Effector memory CD4-positive, alpha-beta T cell (primary cell): ENCODE measurements around the gene MKRN2OS.
"Not testable (repeated sequence)": the region's sequence is repeated elsewhere in the genome, so short reads cannot be mapped to it uniquely, and the experiment has no call there.

Experiments
- DNase-seq, 3 donors: peaks; one replicate each; pipeline ENCODE4 v3.0.0-alpha.2; 2020
- H3K27ac ChIP-seq: 2 replicates; pipeline ENCODE4 v1.7.0; 2013; ENCODE audit warnings: mild to moderate bottlenecking, low read length, moderate library complexity; ENCODE audit not compliant: insufficient read depth, poor library complexity, severe bottlenecking
- H3K27me3 ChIP-seq: replicated peaks from 2 replicates; pipeline ENCODE4 v1.7.0; 2013; ENCODE audit warnings: mild to moderate bottlenecking, low read length; ENCODE audit not compliant: insufficient read depth, control insufficient read depth, poor library complexity, severe bottlenecking
- H3K36me3 ChIP-seq: 2 replicates; pipeline ENCODE4 v1.7.0; 2013; ENCODE audit warnings: mild to moderate bottlenecking, low read length, moderate library complexity; ENCODE audit not compliant: control insufficient read depth, insufficient read depth
- H3K4me1 ChIP-seq: 2 replicates; pipeline ENCODE4 v1.7.0; 2013; ENCODE audit warnings: low read length, mild to moderate bottlenecking; ENCODE audit not compliant: control insufficient read depth, insufficient read depth, poor library complexity, severe bottlenecking
- H3K4me3 ChIP-seq: 2 replicates; pipeline ENCODE4 v1.7.0; 2013; ENCODE audit warnings: low read length, low read depth, mild to moderate bottlenecking; ENCODE audit not compliant: insufficient read depth, poor library complexity, severe bottlenecking
- H3K9me3 ChIP-seq: 2 replicates; pipeline ENCODE4 v1.7.0; 2013; ENCODE audit warnings: mild to moderate bottlenecking, low read length, moderate library complexity; ENCODE audit not compliant: control insufficient read depth

Gene MKRN2OS

DNA sequence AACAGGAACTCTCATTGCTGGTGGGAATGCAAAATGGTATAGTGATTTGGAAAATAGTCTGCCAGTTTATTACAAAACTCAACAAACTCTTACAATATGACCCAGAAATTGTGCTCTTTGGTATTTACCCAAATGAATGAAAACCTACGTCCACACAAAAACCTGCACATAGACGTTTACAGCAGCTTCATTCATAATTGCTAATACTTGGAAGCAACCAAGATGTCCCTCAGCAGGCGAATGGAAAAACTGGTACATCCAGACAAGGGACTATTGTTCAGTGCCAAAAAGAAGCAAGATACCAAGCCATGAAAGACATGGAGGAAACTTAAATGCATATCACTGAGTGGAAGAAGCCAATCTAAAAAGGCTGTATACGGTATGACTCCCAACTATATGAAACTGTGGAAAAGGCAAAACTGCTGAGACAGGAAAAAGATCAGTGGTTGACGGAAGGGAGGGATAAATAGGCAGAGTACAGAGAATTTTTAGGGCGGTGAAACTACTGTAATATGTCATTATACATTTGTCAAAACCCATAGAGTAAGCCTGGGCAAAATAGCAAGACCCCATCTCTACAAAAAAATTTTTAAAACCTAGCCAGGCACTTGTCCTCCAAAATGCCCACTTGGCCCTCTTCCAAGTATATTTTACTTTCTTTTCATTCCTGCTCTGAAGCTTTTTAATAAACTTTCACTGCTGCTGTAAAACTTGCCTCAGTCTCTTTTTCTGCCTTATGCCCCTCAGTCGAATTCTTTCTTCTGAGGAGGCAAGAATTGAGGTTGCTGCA lies 4.9 kb upstream of the MKRN2OS start:
- Histone ChIP-seq H3K27me3 (peaks cover 8% of the 10 kb centered on the region), H3K27ac (no peak overlapping the region), H3K4me1 (peaks cover 5% of the 10 kb centered on the region), H3K36me3 (no peaks in the 10 kb centered on the region), H3K9me3 (no peaks in the 10 kb centered on the region), H3K4me3 (no peak overlapping the region)
- DNase-seq = no peak

DNA sequence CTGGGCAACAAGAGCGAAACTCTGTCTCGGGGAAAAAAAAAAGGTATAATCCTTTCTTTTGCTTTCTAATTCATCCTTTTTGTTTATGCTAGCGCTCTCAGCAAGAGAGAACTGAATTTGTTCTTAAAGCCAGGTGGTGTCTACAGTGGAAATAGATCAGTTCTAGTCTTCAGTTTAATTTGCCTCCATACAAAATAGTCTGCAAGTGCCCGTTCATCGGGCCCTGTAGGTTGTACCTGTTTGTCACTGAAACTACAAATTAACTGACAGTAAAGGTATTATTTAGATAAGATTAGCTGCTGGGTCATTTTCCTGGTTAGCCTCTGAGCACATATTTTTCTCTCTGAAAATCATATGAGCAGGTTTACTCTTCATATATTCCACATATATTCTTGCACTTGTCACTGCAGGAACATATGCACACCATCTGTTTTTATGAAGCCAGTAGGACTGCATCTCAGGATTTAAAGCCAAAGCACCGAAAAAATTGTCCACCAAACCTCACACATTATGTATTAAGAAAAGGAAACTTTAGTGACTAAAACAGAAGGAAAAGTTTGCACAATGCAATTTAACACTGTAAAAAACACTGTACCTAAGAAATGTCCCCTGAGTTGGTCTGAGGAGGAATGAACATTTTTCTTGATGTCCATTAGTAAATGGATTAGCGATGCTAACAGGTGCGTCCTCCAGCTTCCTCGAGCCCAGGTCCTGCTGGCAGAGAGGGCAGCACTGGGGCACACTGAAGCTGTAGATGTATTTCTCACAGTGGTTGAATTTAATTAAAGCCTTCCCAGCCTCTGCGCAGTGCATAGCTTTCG lies 437 bp downstream of the MKRN2OS start:
- Histone ChIP-seq H3K36me3 (no peaks in the 10 kb centered on the region), H3K27ac (no peak overlapping the region), H3K9me3 (no peaks in the 10 kb centered on the region), H3K4me3 (no peak overlapping the region), H3K4me1 (no peaks in the 10 kb centered on the region), H3K27me3 (no peaks in the 10 kb centered on the region)
- no peak for DNase-seq

DNA sequence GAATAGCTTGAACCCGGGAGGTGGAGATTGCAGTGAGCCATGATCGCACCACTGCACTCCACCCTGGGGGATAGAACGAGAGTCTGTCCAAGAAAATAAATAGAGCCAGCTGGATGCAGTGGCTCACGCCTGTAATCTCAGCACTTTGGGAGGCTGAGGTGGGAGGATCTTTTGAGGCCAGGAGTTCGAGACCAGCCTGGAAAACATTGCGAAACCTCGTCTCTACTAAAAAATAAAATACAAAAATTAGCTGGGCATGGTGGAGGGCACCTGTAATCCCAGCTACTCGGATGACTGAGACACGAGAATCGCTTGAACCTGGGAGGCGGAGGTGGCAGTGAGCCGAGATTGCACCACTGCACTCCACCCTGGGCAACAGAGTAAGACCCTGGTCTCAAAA lies 1.8 kb downstream of the MKRN2OS start:
- not testable (repeated sequence) for H3K27ac ChIP-seq, H3K36me3 ChIP-seq, H3K27me3 ChIP-seq, H3K9me3 ChIP-seq, H3K4me3 ChIP-seq, H3K4me1 ChIP-seq, DNase-seq

DNA sequence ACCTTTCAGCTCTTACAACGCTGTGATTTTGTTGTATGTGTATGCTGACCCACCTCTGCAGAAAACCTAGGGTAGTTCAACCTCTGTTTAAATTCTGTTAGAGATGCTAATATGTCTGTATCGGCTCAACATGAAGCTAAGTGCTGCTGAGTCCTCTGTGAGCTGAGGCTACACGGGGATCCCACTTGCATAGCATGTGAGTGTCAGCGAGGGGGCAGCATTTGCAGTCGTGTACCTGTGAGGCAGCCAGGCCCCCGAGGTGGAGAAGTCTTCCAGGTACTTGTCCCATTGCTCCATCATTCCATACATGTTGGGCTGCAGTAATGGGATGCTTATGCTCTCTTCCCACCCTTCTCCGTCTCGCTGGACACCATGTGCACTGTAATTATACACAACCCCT lies 3.7 kb downstream of the MKRN2OS start:
- Histone ChIP-seq H3K4me1 (no peaks in the 10 kb centered on the region), H3K27me3 (no peaks in the 10 kb centered on the region), H3K36me3 (no peaks in the 10 kb centered on the region), H3K9me3 (no peaks in the 10 kb centered on the region), H3K4me3 (no peak overlapping the region), H3K27ac (no peak overlapping the region)
- no peak for DNase-seq

DNA sequence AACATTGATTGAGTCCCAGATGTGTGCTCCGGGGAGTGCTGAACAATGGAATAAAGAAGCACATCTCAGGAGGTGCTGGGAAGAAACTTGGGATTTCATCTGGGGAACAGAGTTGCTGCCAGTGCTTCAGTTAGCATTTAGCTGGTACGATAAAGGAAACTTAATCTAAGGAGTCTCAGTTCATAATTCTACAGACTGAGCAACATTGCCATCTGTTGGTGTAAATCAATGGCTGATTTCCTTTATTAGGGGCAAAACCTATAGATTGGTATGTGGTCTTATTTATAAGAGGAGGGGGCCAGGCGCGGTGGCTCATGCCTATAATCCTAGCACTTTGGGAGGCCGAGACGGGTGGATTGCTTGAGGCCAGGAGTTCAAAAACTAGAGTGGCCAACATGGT lies 8.9 kb downstream of the MKRN2OS start:
- H3K4me1 ChIP-seq = no peaks in the 10 kb centered on the region
- DNase-seq = no peak
- H3K4me3 ChIP-seq = no peak overlapping the region
- H3K27me3 ChIP-seq = no peaks in the 10 kb centered on the region
- no peak overlapping the region for H3K27ac ChIP-seq
- H3K9me3 ChIP-seq = no peaks in the 10 kb centered on the region
- H3K36me3 ChIP-seq = peaks cover 9% of the 10 kb centered on the region

DNA sequence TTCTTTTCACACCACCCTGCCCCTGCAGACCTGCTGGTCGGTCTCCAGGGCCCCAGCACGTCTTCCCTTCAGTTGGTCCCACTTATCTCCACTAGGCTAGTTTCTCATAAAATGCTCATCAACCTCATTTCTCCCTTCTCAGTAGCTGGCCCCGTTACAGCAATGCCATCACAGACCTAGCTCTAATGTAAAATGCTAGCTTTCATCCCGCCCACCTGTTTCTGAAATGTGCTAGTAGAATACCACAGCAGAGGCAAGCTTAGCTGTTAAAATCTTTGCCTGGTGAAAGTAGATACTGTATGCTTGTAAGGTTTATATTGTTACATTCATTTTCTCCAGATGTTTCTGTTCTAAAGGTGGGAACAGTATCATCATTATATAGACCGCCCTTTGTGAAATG lies 13.1 kb downstream of the MKRN2OS start:
- no peak for DNase-seq
- Histone ChIP-seq H3K27me3 (no peaks in the 10 kb centered on the region), H3K36me3 (peaks cover 21% of the 10 kb centered on the region), H3K4me3 (no peak overlapping the region), H3K9me3 (no peaks in the 10 kb centered on the region), H3K4me1 (no peaks in the 10 kb centered on the region), H3K27ac (no peak overlapping the region)

DNA sequence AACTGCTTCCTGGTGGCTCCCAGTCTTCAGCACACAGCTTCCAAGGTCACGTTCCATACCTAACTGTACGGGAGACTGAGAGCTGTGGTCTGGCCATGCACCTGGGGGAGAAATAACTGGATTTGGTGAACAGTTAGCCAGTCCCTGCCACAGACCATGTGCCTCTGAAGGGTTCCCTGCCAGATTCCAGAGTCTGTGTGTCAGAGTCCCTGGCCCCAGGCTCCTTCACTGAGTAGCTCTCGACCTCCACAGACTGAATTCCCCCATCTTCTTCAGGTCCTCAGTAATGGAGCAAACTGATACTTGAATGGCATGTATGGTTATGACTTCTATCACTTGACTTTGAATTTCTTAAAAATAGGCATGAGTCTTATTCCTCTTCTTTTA lies 17.5 kb downstream of the MKRN2OS start:
- H3K27me3 ChIP-seq = no peaks in the 10 kb centered on the region
- no peaks in the 10 kb centered on the region for H3K4me1 ChIP-seq
- no peak overlapping the region for H3K27ac ChIP-seq
- no peak overlapping the region for H3K4me3 ChIP-seq
- H3K9me3 ChIP-seq = no peaks in the 10 kb centered on the region
- peaks cover 26% of the 10 kb centered on the region for H3K36me3 ChIP-seq
- DNase-seq = no peak

DNA sequence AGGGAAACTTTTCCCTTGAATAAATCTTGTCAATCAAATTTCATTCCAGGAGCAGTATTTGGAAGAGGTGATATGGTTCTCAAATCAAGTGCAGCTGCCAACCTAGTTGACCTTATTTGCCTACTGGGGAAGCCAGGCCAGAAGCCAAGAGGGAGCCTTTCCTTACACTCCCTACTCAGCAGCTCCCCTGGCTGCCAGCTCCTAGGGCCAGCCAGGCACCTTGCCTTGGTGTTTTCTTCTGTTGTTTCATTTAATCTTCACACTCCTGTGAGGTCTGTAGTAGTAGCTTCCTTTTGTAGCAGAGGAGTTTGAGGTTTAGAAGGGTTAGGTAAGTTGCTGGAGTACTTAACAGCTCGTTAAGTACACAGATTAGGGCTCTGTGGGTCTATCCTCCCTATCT lies 22.6 kb downstream of the MKRN2OS start:
- H3K27me3 ChIP-seq = no peaks in the 10 kb centered on the region
- H3K4me3 ChIP-seq = no peak overlapping the region
- no peak for DNase-seq
- no peaks in the 10 kb centered on the region for H3K9me3 ChIP-seq
- H3K36me3 ChIP-seq = peaks cover 12% of the 10 kb centered on the region
- no peak overlapping the region for H3K27ac ChIP-seq
- H3K4me1 ChIP-seq = no peaks in the 10 kb centered on the region

DNA sequence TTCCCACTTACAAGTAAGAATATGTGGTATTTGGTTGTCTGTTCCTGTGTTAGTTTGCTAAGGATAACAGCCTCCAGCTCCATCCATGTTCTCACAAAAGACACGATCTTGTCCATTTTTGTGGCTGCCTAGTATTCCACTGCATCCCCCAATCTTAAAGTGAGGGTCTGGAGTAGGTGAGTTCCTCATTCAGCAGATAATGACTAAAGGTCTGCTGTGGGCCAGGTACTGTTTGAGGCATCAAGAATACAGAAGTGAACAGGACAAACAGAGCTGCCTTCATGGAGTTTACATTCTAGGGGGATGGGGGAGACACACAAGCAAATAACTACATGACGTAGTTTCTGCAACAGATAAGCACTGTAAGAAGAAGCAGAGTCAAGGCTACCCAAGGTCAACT lies 24.3 kb downstream of the MKRN2OS start:
- Histone ChIP-seq H3K27me3 (no peaks in the 10 kb centered on the region), H3K4me3 (no peak overlapping the region), H3K4me1 (no peaks in the 10 kb centered on the region), H3K9me3 (no peaks in the 10 kb centered on the region), H3K27ac (no peak overlapping the region), H3K36me3 (peaks cover 10% of the 10 kb centered on the region)
- no peak for DNase-seq

DNA sequence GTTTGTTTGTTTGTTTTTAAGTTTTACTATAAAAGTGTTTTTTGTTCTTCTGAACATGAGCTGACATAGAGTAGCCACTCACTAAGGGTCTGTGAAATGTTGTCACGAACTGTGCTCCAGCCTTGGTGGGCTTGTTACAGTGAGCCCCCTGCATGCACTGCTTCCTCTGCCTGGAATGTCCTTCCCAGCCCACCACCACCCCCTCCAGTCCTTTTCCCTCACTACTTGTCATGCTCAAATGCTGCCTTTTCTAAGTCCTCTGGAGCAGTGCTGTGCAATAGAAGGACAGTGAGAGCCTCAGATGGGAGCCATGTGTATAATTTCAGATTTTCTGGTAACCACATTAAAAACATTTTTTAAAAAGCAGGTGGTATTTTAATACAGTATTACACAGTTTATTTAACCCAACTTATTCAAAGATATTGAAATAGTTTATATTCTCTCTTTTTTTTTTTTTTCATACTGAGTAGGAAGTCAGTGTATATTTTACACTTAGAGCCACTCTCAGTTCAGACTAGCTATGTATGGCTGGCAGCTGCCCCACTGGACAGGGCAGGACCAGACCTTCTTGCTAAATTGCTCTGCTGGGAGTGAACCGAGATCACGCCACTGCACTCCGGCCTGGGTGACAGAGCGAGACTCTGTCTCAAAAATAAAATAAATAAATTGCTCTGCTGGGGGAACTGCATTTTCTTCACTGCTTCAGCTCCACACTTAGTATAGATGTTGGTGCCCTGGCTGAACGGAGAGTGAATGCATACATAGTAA lies 26.9 kb downstream of the MKRN2OS start:
- H3K4me1 ChIP-seq = no peaks in the 10 kb centered on the region
- DNase-seq = no peak
- H3K27ac ChIP-seq = no peak overlapping the region
- peaks cover 7% of the 10 kb centered on the region for H3K36me3 ChIP-seq
- no peaks in the 10 kb centered on the region for H3K9me3 ChIP-seq
- H3K27me3 ChIP-seq = no peaks in the 10 kb centered on the region
- no peak overlapping the region for H3K4me3 ChIP-seq
